Activated CD4-positive, CD25-positive, alpha-beta regulatory T cell treated with anti-CD3 and anti-CD28 coated beads, Interleukin-2, amount 50 U/mL, for 72 hours (primary cell): Measurements from ENCODE around the gene SLC25A1.

Experiments used
- DNase-seq: peaks from one replicate; pipeline ENCODE4 v3.0.0; 2021

The SLC25A1 gene

DNA sequence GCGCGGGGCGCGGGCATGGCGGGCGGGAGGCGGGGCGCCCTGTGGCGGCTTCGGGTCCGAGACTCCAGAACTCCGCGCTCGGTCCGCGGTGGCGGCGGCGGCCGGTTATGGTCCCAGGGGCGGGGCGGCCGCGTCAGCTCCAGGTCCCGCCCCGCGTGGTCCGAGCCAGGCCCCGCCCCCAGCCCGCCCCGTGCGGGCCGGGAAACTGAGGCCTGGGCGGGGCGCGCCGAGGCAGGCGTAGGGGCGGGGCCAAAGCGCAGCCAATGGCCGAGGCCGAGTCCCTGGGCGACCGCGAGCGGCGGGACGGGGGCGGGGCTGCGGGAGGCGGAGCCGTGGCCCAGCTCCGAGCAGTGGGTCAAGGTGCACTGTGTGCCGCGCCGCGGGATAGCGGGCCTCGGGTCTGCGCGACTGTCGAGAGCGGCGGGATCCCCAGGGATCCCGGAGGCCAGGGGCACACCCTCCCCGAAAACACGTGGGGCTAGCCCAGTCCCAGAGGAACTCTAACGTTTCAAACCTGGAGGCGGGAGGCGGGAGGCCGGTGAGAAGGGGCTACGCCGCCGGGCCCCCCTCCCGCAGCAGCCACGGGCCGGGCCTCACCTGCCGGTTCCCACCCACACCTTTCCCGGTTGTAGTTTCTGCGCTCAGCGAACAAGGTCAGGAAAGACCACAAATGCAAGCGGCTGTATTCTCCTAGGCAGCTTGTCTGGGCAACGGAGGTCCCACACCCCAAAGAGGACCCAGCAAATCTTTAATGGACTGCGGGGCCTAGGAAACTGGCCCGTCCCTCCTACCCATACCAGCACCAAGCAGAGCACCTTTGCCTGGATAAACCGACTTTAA lies at the start of gene SLC25A1:
Gene SLC25A1 (minus strand): TSS at position 80 of the 840 bp plus-strand sequence. CDS start 63 bp downstream, at position 17.
- peak; percentile 93 for DNase-seq

GRCh38 chr22:19228179-19228578 lies 49.6 kb upstream of the SLC25A1 start:
- DNase-seq: no peak

DNA sequence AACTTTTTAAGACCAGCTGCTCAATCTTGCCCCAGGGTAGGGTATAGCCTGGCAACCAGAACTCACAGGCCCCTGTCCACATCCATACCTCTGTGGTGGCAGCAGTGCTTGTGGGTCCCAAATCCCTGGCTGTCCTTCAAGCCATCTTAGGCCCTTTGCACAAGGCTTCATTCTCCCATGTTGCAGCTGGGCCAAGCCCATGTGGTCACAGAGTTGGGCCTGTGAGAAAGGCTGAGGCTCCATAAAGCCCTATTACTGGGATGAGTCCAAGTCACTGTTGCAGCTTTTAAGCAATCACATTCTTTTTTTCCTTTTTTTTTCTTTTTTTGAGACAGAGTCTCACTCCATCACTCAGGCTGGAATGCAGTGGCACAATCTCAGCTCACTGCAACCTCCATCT lies 47.9 kb upstream of the SLC25A1 start:
- DNase-seq: no peak

DNA sequence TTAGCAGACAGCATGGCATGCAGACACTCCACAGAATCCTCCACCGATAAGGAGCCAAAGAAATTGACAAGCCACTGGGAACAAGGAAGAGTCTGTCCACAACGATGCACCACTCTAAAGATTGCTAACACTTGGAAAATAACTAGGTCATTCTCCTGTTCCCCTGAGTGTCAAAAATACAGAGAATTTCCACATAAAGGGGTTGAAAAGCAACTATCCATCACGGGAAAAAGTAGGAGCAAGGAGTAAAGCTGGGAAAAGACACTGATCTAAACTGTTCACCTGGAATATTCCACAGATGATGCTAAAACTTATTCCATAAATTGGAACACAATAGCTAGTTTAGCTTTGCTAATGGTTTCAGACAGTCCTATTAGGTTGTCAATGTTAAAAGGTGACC lies 47.0 kb upstream of the SLC25A1 start:
- DNase-seq: no peak

- no peak for DNase-seq
These were observed 46.4 kb upstream of the SLC25A1 start for GRCh38 chr22:19224985-19225384.

DNA sequence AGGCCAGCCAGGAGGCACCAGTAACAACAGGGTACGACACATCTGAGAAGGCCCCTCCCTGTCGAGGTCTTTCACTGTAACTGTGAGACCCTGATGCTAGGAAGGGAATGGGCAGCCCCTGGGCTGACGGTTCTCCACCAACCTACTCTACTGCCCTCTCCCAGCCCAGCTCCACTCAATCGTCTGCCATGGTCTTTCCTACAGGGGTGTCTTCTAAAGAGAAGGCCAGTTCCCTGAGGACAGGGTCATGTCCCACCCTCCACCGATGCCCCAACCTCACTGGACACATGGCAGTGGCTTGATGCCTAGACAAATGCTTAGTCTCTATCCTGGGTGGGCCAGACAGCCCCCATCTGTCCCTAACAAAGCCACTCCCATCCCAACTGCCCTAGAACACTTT lies 46.0 kb upstream of the SLC25A1 start:
- no peak for DNase-seq

DNA sequence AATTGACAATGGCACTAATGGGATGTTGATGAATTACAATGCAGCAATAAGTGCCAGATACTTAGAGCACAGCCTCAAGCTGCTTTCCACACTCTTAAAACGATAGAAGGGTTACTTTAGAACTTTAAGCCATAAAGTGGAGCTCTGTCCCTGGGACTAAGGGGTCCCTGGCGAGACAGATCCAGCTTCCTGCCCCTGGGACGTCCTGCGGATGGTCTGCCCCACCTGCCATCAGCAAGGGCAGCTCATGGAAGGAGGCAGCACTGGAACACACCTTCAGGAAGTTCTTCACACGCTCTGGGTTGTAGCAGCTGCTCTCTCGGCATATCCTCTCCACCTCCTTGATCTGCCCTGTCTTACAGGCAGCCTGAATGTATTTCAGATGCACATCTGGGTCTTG lies 45.1 kb upstream of the SLC25A1 start:
- no peak for DNase-seq

- no peak for DNase-seq
These were observed 44.6 kb upstream of the SLC25A1 start for GRCh38 chr22:19223110-19223509.

DNA sequence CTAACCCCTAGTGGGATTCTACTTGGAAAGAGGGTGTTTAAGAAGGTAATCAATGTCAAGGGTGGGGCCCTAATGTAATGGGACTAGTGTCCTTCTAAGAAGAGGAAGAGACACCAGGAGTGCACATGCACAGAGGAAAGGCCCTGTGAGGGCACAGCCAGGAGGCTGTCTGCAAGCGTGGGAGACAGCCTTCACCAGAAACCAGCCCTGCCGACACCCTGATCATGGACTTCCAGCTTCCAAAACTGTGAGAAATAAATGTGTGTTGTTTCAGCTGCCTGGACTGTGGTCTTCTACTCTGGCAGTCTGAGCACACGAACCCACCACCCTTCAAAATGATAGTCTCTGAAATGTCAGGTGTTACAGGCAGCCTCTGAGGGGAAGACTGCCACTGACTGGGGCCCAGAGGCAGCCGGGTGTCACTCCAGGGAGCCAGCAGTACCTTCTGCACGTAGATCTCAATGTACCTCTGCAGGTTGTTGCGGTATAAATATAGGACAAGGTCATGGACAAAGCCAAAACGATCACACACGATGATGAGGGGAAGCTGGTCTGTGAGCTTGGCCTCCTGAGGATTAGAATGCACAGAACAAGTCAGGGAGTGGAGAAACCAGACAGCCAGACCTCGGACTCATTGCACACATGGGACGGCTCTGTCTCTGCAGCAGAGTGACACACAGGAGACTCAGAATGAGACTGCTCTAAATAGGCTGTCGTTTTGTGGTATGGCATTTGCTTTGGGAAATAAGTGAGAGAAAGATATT lies 43.9 kb upstream of the SLC25A1 start:
- no peak for DNase-seq

DNA sequence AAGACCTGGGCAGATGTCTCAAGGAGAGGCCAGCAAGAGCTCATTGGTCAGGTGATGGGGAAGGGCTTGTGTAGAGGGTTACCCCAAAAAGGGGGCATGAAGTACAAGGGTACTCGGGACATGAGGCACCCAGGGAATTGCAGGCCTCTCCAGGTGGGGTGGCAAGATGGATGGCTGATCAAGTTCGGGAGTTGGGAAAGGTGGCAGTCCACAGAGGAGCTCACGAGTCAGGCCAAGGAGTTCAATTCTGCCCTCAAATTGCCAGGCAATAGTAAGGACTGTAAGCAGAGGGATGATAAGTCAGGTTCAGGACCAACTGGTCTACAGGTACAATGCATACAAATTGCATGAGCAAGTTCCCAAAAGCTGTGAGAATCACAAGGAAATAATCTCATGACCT lies 42.3 kb upstream of the SLC25A1 start:
- no peak for DNase-seq

- no peak for DNase-seq
These were observed 40.2 kb upstream of the SLC25A1 start for GRCh38 chr22:19218541-19219233.

- no peak for DNase-seq
These were observed 38.0 kb upstream of the SLC25A1 start for GRCh38 chr22:19216579-19216978.

GRCh38 chr22:19215360-19215759 lies 36.8 kb upstream of the SLC25A1 start:
- DNase-seq: no peak

GRCh38 chr22:19214078-19214473 lies 35.5 kb upstream of the SLC25A1 start:
- no peak for DNase-seq

GRCh38 chr22:19213442-19214077 lies 35.0 kb upstream of the SLC25A1 start:
- DNase-seq: no peak

GRCh38 chr22:19213001-19213400 lies 34.5 kb upstream of the SLC25A1 start:
- no peak for DNase-seq

DNA sequence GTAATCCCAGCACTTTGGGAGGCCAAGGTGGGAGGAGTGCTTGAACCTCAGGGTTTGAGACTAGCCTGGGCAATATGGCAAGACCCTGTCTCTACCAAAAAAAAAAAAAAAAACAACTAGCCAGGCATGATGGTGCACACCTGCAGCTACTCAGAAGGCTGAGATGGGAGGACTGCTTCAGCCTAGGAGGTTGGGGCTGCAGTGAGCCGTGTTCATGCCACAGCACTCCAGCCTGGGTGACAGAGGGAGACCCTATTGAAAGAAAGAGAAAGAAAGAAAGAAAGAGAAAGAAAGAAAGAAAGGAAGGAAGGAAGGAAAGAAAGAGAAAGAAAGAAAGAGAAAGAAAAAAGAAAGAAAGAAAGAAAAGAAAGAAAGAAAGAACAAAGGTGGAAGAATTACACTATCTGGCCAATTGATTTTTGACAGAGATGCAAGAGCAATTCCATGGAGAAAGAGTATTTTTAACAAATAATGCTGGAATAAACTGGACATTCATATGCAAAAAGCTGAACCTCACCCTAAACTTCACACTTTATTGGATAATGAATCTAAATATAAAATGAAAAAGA lies 33.9 kb upstream of the SLC25A1 start:
- DNase-seq: no peak

DNA sequence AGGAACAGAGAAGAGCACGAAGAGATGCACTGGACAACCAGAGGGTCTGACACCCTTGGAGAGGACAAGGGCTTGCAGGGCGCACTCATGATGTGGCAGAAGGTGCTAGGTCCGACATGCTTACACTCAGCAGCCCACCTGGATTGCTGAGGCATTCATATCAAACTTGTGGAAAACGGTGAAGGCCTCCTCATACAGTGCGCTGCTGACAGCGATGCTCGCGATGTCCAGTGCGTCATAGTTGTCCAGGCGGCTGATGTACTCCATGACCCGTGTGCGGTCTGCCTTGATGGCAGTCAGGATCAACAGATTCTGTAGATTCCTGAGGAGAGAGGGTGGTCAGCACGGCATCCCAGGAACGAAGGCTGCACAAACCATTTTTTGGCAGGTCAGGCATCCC lies 31.7 kb upstream of the SLC25A1 start:
- no peak for DNase-seq

DNA sequence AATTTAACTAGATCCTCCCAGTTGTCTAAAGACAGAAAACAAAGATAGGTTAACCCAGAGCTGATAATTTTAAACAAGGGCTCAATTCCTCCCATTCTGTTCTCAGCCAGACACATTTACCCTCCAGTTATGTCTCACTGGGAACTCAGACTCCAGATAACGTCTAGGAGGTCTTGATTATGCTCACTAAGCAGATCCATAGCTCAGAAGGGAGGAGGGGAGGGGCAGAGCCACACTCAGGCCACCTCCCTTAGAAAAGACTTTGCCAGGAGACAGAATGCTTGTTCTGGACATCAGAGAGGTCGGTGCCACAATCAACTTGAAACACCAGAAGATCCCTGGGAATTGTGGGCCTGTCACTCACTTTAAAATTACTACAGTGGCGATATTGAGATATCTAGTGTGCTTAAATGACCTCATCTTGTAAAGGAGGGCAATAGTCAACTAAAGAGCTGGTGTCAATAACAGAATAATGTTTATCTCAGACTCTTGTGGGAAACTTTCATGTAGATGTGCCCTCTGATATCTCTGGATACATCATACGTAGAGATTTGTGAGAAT lies 29.8 kb upstream of the SLC25A1 start:
- DNase-seq: no peak

GRCh38 chr22:19207884-19208283 lies 29.3 kb upstream of the SLC25A1 start:
- DNase-seq: no peak

DNA sequence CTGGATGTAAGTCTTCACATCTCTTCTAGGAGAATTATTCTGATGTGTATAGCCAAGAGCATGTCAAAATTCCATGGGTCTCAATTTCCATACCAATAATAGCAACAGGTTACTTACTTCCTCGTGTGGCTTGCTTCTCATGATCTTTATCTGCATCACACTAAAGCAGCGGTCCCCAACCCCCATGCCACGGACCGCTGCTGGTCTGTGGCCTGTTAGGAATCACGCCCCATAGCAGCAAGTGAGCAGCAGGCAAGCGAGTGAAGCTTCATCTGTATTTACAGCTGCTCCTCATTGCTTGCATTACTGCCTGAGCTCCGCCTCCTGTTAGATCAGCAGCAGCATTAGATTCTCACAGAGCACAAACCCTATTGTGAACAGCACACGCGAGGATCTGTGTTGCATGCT lies 28.9 kb upstream of the SLC25A1 start:
- no peak for DNase-seq

GRCh38 chr22:19206287-19206686 lies 27.8 kb upstream of the SLC25A1 start:
- DNase-seq: no peak
